HS-5 (cell line): ENCODE data around the gene ATAD5.
"Not testable (repeated sequence)": the region's sequence is repeated elsewhere in the genome, so short reads cannot be mapped to it uniquely, and the experiment has no call there.

Source experiments
- DNase-seq: peaks from one replicate; pipeline ENCODE4 v3.0.0-alpha.2; 2012; ENCODE audit warnings: low read depth

The ATAD5 gene, protein sequence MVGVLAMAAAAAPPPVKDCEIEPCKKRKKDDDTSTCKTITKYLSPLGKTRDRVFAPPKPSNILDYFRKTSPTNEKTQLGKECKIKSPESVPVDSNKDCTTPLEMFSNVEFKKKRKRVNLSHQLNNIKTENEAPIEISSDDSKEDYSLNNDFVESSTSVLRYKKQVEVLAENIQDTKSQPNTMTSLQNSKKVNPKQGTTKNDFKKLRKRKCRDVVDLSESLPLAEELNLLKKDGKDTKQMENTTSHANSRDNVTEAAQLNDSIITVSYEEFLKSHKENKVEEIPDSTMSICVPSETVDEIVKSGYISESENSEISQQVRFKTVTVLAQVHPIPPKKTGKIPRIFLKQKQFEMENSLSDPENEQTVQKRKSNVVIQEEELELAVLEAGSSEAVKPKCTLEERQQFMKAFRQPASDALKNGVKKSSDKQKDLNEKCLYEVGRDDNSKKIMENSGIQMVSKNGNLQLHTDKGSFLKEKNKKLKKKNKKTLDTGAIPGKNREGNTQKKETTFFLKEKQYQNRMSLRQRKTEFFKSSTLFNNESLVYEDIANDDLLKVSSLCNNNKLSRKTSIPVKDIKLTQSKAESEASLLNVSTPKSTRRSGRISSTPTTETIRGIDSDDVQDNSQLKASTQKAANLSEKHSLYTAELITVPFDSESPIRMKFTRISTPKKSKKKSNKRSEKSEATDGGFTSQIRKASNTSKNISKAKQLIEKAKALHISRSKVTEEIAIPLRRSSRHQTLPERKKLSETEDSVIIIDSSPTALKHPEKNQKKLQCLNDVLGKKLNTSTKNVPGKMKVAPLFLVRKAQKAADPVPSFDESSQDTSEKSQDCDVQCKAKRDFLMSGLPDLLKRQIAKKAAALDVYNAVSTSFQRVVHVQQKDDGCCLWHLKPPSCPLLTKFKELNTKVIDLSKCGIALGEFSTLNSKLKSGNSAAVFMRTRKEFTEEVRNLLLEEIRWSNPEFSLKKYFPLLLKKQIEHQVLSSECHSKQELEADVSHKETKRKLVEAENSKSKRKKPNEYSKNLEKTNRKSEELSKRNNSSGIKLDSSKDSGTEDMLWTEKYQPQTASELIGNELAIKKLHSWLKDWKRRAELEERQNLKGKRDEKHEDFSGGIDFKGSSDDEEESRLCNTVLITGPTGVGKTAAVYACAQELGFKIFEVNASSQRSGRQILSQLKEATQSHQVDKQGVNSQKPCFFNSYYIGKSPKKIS (N-terminal part only)

DNA sequence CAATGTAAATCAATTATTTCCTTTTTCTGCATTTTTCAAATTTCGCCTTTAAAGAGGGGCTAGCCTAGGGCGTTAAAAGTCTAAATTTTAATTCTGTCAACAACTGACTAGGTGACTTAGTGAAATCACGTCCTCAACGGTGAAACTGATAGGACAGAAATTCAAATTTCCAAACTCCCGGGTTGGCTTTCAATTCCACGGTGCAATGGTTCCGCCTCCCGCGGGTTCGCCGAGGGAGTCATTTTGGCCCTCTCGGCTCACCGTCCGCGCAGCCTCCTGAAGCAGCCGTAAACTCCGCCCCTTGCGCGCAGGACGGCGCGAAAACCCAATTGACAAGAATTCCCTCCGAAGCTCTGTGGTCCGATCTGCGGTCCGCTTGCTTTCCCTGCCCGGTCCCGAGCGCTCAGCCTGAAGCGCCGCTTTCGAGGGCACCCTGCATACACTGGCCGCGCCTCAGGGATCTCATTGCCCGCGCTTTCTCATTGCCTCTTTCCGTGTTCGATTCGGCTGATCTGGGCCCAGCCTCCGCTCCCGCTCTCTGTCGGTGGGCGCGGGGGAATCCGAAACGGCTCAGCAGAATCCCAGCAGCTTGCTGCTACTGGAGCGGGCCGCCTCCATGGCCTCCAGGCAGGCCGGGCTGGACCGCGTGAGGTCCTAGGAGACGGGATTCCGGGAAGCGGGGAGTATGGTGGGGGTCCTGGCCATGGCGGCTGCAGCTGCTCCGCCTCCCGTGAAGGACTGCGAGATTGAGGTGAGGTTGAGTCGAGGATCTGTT is at the start of gene ATAD5:
ATAD5 (plus strand) TSS at position 304 of the 775 bp plus-strand sequence; CDS start at position 686, 382 bp downstream.
- peak; percentile 68 for DNase-seq

DNA sequence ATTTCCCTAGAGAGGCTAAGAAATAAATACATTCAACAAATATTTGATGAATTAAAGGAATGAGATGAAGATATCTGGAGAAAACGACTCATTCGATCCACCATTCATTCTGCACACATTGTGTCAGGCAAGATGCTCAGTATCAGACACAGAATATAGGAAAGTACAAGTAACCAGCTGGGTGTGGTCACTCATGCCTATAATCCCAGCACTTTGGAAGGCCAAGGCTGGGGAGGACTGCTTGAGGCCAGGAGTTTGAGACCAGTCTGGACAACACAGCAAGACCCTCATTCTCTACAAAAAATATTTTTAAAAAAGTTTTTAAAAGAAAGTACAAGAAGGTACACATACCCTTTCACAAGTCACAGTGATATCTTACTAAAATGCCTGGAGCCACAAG is 49.6 kb upstream of the ATAD5 start:
- DNase-seq: no peak

DNA sequence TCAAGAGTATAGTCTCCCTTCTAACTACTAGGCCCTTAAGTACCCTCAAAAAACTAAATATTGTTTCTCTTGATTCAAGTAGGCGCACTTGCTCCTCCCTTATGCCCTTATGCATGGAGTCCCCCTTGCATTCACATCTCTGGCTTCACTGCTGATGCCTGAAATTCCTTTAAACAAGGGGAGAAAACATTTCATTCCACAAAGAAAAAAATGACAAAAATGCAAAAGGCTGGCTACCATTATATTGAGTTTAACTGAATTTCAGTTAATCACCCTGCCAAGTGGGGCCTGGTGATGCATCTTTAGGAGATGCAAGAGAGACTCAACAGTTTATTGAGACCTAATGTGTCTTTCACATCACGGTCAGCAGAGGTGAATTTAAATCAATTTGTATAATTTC is 42.8 kb upstream of the ATAD5 start:
- DNase-seq: no peak

DNA sequence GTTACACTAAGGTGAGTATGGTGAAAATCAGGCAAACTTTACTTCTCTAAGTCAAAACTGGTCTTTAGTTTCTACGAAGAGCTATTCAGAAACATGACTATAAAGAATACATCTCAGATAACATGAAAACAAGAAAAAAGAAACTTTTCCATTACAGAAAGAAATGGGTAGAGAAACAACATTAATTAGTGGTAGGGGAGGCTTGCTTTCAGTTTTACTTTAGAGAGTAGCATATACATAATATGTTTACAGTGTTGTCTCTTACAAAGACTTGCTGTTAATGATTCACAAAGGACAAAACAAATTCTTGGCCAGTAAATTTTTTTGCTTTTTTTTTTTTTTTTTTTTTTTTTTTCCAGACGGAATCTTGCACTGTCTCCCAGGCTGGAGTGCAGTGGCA is 41.5 kb upstream of the ATAD5 start:
- no peak for DNase-seq

DNA sequence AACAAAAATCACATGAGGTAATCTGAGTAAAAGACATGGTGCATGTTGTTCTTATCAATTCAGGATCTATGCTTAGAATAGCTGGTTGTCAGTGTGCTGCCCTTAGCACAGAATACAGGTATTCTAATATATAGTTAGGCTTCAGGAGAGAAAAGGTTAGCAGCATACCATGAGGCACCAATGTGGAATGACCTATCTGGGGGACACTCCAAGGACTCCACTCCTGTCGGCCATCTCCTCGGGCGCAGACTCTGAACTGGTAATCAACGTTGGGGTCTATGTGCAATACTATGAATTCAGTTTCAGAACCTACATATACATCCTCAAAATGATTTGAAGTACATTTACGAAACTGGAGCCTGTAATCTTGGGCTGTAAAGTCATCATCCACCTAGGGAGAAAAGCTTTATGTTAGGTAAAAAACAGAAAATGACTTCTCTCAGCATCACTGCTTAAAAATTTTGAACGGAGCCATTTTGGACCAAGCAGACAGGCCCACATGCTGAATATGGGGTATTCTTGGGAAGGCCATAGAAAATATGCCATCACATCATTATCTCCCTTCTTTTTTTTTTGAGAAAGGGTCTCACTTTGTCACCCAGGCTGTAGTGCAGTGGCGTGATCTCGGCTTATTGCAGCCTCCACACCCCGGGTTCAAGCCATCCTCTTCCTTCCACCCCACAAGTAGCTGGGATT is 38.3 kb upstream of the ATAD5 start:
- no peak for DNase-seq

DNA sequence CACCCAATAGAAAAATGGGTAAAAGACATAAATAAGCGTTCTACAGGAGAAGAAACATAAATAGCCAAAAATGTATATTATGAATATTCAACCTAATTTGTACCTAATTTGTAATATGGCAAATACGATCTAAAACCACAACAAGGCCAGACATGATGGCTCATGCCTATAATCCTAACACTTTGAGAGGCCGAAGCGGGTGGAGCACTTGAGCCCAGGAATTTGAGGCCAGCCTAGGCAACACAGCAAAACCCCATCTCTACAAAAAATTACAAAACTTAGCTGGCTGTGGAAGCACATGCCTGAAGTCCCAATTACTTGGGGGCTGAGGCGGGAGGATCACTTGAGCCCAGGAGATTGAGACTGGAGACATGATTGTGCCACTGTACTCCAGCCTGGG is 37.4 kb upstream of the ATAD5 start:
- DNase-seq: no peak

DNA sequence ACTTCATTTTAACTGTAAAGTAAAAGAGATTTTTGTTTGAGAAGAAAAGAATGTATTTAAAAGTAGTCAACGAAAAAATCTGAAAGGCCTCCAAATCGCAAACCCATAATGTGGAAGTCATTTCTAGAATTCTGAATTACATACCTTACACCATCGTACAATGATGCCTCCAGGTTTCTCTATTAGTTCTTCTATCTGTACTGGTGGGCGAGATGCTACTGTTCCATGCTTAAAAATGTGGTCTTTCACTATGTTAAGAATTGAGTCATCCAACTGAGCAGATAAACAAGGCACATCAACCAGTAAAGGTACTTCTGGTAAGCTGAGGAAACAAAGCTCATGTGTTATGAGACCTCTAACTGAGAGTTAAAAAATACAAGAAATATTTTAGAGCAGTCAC is 35.8 kb upstream of the ATAD5 start:
- DNase-seq: no peak

DNA sequence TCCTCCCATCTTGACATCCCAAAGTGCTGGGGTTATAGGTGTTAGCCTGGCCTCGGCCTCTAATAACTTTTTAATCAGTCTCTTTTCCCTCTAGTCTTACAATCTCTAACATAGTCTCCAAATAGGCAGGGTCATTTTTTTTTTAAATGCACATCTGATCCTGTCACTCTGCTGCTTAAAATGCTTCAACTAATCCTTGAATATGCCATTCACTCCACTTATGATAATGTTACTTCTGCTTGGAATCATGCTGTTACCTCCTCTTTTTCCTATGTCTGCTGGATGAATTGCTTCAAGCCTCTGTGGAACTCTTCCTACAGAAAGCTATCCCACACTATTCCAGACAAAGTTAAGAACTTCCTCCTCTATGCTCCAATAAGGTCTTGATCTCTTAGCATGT is 30.1 kb upstream of the ATAD5 start:
- DNase-seq: no peak

DNA sequence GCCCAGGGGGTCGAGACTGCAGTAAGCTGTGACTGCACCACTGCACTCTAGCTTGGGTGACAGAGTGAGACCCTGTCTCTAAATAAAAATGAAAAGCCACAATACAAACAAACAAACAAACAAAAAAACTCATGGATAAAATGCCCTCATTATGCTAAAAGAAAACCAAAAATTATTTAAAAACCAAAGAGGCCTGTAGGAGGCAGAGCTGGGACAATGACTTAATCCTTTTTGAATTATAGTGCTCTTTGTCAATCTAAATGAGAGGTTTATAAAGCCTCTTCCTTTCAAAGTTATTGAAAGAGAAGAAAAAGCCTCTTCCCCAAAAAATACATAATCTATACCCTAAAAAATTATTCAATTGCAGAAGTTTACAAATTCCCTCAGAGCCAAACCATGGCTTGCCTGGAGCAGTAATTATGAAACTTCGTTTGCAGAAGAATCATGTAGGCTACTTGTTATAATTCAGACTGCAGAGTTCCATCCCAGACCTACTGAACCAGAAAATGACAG is 25.8 kb upstream of the ATAD5 start:
- no peak for DNase-seq

DNA sequence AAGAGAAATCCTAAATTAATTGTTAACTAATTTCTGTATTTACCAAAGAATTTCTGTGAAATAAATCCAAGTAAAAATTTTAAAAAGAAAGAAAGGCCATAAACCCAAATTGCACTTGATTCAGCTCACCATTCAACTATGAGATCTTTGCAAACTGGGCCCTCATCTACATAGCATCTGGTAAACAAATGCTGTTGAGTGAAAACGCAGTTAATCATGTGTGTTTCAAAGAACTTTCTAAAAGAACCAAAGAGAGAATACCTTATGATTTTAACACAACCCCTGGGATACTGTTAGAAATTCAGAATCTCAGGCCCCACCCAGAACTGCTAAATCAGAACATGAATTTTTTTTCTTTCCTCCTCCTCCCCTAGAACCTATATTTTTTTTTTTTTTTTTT is 23.9 kb upstream of the ATAD5 start:
- DNase-seq: no peak

DNA sequence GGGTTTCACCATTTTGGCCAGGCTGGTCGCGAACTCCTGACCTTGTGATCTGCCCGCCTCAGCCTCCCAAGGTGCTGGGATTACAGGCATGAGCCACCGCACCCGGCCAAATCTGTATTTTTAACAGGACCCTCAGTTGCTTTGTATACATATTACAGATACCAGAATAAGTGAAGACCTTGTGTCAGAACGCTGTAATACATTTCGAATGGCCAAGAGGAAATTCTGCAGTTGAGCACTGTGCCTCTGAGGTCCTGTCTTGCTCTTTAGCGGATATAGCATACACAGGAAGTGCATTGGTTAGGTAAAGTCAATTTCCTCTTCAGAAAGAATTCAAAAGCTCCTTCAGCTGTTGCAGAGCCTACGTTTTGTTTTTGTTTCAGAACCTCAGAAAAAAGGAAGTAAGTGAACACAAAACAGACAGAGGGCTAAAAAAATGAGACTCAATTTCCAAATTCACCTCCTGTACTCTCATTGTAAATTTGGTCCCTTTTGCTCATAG is 22.9 kb upstream of the ATAD5 start:
- no peak for DNase-seq

DNA sequence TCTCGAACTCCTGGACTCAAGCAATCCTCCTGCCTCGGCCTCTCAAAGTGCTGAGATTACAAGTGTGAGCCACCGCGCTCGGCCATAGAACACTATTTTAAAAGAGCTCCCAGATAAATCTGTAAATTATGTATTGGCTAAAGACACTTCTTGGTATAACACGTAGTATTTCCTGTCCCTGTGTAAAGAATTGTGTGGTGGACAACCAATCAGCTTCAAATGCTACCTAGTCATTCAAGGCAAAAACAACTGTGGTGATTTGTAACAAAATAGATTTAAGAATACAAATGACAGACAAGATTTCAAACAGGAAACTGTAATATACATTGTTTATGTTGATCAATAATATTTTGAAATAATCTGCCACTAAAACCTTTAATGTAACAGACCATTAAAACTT is 21.9 kb upstream of the ATAD5 start:
- DNase-seq: no peak

DNA sequence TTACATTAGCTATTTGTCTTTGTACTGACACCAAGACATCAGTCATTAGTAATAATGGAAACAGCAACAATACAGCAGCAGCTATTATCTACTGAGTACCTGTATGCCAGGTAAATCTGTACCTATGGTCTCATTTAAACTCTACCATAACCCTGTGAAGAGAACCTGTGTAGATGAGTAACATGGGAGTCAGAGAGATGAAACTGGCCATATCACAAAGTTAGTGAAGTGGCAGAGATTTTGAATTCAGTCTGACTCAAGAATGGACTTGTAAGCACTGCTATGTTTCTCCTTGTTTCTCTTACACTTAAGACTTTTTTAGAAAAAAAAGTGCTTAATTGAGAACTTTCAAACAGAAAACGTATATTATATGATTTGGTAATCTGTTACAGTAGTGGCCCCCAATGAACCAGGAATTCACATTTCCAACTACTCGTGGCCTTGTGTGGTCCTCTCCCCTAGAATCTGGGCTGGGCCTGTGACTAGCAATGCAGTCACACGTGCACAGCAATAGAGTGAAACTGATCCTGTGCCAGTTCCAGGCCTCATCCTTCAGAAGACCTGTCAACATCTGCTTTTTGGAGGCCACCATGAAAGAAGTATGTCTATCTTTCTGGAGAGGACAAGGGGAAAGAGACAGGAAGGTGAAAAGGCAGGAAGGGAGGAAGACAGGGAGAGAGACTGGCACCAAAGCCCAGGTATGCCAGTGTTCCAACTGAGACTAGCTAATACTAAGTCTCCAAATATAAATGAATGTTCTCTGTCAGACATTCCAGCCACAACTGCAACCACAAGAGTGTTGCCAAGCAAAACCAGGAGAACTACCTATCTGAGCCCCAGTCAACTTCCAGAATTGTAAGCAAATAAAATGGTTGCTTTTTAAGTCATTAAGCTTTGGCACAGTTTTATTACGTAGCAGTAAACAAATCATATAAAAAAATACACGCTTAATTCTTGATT is 19.3 kb upstream of the ATAD5 start:
- DNase-seq: no peak

DNA sequence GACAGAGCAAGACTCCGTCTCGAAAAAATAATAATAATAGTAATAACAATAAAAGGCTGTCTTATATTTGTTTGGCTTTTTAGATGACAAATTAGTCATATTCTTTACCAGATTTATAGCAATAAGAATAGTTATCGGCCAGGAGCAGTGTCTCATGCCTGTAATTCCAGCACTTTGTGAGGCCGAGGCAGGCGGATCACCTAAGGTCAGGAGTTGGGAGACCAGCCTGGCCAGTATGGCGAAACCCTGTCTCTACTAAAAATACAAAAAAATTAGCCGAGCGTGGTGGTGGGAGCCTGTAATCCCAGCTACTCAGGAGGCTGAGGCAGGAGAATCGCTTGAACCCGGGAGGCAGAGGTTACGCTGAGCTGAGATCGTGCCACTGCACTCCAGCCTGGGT is 17.5 kb upstream of the ATAD5 start:
- DNase-seq: not testable (repeated sequence)

DNA sequence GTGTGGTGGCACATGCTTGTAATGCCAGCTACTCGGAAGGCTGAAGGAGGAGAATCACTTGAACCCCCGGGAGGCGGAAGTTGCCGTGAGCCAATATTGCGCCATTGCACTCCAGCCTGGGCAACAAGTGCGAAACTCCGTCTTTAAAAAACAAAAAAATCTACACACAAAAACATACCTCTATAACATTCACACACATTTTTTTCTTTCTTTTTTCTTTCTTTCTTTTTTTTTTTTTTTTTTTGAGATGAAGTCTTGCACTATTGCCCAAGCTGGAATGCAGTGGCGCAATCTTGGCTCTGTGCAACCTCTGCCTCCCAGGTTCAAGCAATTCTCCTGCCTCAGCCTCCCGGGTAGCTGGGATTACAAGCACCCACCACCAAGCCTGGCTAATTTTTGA is 16.9 kb upstream of the ATAD5 start:
- DNase-seq: not testable (repeated sequence)

DNA sequence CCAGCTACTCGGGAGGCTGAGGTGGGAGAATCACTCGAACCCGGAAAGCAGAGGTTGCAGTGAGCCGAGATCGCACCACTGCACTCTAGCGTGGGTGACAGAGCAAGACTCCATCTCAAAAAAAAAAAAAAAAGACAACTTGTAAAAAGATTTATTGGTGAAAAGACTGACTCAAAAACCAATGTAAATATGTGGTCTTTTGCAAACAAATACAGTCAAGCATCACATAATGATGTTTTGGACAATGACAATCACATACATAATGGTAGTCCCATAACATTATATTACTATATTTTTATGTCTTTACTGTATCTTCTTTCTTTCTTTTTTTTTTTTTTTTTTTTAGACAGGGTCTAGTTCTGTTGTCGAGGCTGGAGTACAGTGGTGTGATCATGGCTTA is 15.6 kb upstream of the ATAD5 start:
- no peak for DNase-seq

DNA sequence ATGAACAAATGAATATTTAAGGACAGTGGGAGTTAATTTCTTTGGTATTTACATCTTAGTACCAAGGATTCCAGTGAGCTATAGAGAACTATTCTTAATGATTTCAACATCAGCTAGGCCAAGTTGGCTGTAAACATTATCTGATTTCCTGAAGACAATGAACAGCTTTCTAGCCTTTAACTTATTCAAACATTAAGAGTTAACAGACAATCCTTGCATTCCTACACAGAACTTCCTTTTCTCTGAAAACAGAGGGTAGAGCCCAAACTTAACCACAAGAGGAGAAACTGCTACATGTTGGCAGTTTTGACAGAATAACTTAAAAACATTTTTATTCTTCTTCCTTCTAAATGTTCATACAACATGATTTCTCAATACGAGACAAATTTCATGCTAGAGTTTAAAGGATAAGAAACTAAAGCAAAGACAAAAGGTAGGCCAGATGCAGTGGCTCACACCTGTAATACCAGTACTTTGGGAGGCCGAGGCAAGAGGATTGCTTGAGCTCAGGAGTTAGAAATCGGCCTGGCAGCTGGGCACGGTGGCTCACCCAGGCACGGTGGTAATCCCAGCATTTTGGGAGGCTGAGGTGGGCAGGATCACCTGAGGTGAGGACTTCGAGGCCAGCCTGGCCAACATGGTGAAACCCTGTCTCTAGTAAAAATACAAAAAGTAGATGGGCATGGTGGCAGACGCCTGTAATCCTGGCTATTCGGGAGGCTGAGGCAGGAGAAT is 11.6 kb upstream of the ATAD5 start:
- DNase-seq: no peak

DNA sequence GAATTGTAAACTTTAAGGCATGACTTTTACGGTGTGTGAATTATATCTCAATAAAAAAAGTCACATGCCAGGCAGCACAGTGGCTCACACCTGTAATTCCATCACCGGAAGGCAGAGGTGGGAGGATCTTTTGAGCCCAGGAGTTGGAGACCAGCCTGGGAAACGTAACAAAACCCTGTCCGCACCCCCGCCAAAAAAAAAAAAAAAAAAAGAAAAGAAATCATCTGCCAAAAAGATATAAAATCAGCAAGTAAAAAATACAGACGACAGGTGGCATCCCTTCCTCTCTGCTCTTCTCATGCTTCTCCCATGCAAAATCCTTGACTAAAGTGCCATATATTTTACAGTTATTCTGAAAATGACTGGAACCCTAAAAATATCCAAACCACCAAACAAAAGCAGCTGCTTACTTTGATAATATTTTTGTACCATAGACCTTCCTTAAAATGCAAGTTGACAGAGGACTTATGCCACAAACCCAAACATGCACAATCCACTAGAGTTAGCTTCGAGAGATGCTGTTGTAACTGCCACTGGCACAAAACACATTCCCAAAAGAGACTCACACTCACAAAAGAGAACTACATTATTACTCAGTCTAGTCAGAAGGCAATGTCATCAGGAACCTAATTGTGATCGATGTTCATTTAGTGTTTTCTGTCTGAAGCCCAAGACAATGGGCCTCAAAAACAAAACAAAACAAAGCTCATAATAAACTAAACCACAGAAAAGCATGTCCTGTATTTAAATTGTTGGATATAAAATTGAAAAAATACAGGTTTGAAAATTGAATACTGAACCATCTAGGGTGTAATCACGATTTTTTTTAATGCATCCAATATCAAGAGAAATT is 9.7 kb upstream of the ATAD5 start:
- DNase-seq: no peak
